GM12801 (cell line): ENCODE results near the gene PNPLA6.

Experiments used
- TF ChIP-seq, protein P1 (sequence below): IDR thresholded peaks from one replicate; pipeline ENCODE4 v1.5.1; 2011; ENCODE audit warnings: control low read depth; ENCODE audit not compliant: insufficient read length; ENCODE audit errors: extremely low read depth

PNPLA6 gene

DNA sequence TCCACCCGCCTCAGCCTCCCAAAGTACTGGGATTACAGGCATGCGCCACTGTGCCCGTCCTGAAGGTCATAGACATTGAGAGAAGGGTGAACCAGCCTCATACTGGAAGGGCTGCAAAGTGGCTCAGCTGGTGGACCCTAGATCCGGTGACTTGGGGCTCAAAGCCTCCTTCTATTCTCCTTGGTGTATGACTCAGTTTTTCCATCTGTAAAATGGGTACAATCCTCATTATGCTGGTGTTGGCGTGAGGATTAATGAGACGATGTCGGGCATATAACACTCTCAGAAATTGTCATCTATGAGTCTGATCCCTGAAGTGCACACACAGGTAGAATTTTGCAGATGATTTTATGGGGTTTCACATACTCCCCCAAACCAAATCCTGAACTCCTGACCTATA is 54.3 kb downstream of the PNPLA6 start:
- TF ChIP-seq, protein P1, sequence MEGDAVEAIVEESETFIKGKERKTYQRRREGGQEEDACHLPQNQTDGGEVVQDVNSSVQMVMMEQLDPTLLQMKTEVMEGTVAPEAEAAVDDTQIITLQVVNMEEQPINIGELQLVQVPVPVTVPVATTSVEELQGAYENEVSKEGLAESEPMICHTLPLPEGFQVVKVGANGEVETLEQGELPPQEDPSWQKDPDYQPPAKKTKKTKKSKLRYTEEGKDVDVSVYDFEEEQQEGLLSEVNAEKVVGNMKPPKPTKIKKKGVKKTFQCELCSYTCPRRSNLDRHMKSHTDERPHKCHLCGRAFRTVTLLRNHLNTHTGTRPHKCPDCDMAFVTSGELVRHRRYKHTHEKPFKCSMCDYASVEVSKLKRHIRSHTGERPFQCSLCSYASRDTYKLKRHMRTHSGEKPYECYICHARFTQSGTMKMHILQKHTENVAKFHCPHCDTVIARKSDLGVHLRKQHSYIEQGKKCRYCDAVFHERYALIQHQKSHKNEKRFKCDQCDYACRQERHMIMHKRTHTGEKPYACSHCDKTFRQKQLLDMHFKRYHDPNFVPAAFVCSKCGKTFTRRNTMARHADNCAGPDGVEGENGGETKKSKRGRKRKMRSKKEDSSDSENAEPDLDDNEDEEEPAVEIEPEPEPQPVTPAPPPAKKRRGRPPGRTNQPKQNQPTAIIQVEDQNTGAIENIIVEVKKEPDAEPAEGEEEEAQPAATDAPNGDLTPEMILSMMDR, result no peak

- TF ChIP-seq, protein P1, result no peak
These were observed 54.7 kb downstream of the PNPLA6 start for GRCh38 chr19:7590256-7590655.

GRCh38 chr19:7595466-7596133 is 60.1 kb downstream of the PNPLA6 start, which contains the start of gene CAMSAP3:
CAMSAP3 (plus strand) TSS chr19:7595863; CDS start chr19:7596003, 140 bp downstream.
- TF ChIP-seq, protein P1, result no peak

DNA sequence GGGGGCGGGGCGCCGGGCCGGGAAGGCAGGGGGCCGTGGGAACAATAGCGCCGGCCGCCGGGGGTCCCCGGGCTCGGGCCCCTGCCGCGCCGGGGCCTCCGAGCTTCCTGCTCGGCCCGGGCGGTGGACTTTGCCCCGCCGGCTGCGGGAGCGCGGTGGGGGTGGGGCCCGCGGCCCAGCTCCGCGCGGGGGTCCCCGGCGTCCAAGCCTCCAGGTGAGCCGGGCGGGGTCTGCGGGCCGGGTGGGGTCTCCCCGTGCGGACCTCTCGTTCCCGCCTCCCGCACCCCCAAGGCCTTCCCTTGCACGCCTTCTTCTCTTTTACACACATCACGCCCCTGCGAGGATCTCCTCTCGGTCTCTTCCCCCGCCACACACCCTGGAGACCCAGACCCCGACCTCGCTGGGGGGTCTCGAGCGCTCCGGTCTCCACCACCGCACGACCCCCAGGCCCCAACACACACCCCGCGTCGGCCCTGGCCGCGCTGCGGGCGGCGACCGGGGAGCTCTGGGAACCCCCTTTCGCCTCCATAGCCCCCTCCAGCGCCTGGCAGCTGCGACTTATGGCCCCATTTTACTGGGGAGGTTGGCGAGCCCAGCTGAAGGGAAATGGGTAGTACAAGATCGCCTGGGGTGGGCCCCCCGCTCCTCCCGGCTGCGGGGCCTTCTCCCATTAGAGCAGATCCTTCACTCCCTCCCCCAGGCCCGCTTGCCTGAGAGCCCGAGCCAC is 60.9 kb downstream of the PNPLA6 start:
- TF ChIP-seq, protein P1, result no peak

DNA sequence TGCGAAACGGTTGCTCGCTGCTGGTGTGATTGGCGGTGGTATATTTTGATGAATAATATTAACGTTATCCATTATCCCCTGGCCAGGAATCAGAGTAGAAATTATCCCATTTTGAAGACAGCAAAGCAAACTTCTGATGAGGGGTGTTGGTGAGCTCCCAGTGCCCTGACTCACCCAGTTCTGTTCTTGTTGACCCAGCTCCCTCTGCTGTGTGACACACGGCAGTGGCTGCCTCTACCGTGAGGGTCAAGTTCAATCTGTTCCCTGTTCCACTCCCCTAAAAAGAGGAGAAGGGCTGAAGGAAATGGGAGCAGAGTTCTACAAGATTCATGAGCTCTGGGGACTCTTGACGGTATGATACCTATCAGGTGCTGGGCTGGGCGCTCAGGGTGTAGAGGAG is 62.2 kb downstream of the PNPLA6 start:
- TF ChIP-seq, protein P1, result no peak

DNA sequence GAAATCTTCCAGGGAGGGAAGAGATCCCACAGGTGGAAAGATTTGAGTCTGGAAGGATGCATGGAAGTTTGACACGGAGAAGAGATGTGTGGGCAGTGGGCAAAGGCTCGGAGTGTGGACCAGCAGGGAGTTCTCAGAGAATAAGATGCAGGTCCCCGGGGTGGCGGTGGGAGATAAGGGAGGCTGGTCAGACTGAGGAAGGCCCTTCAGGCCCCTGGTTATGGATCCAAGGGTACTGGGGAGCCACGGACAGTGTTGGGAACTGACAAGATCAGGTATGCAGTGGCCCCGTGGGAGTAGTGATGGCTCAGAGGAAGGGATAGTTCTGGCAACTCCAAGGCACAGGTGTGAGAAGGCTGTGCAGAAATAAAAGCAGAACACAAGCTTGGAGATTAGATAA is 62.7 kb downstream of the PNPLA6 start:
- TF ChIP-seq, protein P1, result no peak

DNA sequence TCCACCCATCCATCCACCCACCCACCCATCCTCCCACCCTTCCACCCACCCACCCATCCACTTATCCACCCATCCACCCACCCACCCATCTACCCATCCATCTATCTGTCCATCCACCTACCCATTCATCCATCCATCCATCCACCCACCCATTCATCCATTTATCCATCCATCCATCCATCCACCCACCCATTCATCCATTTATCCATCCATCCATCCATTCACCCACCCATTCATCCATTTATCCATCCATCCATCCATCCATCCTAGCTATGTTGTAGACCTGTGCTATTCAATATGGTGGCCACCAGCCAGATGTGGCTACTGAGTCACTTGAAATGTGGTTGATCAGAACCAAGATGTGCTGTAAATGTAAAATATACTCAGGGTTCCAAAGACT is 65.2 kb downstream of the PNPLA6 start:
- TF ChIP-seq, protein P1, result no peak
